ENCODE data around the gene TLR3. TPM values are rescaled to one million over a fixed set of nuclear protein-coding genes. Genes with fewer than 3 reads are reported as not detected.

Gene TLR3
- total and polyA plus RNA-seq, 2 of the 8 experiments (the other 6 are each of a cell fraction or from before 2014, with no cell fraction given), result 1.00 to 2.6 TPM

DNA sequence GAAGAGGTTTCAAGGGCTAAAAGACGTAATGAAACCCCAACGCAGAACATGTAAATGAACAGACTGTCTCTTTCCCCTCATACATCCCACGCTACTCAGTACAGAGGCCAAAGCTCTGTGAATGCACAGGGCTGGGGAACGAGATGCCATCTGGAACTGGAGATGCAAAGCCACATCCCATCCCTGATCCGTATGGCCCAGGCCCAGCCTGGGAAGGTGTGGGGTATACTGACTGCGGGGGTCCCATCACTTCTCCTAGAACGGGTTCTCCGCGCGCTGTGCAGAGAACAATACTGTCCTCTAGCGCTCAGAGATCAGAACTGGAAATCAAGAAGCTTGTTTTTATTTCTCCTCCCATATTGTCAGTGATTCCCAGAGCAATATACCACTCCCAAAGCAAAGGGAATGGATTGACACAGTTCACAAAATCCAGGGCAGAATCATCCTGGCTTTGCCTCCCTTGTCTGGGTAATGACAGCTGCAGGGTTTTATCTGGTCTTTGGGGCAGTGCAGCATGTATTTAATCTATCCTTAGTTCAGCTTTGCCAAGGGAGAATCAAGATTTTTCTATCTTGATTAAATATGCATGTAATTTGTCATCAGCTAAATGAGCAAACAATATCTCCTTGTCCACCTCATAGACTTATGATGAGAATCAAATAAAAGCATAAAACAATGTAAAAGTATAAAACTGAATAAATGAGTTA lies 47.3 kb upstream of the TLR3 start:
- Histone ChIP-seq H2BK12ac (ENCODE audit: low read depth, low read length) (no peak overlapping the region; the same call in 1 of the 2 replicates), H3K4me3 (ENCODE audit: extremely low read depth in 1 of 4, insufficient read depth in 2 of 4, low read depth in 3 of 4, low read length in 4 of 4) (no peak overlapping the region), H3K18ac (ENCODE audit: extremely low read depth, low read length) (no peak overlapping the region; the same call in 1 of the 2 replicates), H4K5ac (ENCODE audit: insufficient read length, low read depth, low read length) (no peak overlapping the region), H3K9me3 (ENCODE audit: insufficient read depth in 2 of 2, low read depth in 1 of 2, low read length in 1 of 2) (no peaks in the 10 kb centered on the region), H3K36me3 (ENCODE audit: control insufficient read depth in 2 of 4, insufficient read depth in 4 of 4, low read length in 3 of 4) (0 out of 8 replicates have a peak, but pooled peaks cover 0 to under 1% (median 0%) of the 10 kb centered on the region in 4 experiments), H3K79me1 (ENCODE audit: low read depth, low read length) (no peaks in the 10 kb centered on the region), H3K27ac (ENCODE audit: low read depth, low read length) (no peak overlapping the region), H4K8ac (ENCODE audit: extremely low read depth, insufficient read depth, low read length) (no peak overlapping the region), H2AK5ac (ENCODE audit: low read depth, low read length) (no peak overlapping the region), H3K4me2 (ENCODE audit: insufficient read depth in 1 of 2, low read depth in 2 of 2, low read length in 2 of 2) (no peak overlapping the region), H3K4me1 (replicated peaks in 1 of 4; ENCODE audit: control insufficient read depth in 3 of 4, insufficient read depth in 4 of 4, low read length in 3 of 4) (peaks cover 0 to 9% (median 3%) of the 10 kb centered on the region in 4 experiments; a peak in 4 of 7 replicates), H3K23me2 (ENCODE audit: low read depth, low read length) (no peaks in the 10 kb centered on the region; the same call in 1 of the 2 replicates), H3K56ac (replicated peaks; ENCODE audit: insufficient read length, low read depth, low read length) (no peak overlapping the region), H2BK120ac (replicated peaks; ENCODE audit: low read depth, low read length) (no peak overlapping the region), H4K91ac (replicated peaks; ENCODE audit: insufficient read length, low read length) (no peak overlapping the region), H3K14ac (ENCODE audit: insufficient read length) (no peak overlapping the region), H3K27me3 (replicated peaks in 1 of 4; ENCODE audit: control insufficient read depth in 3 of 4, extremely low read depth in 1 of 4, insufficient read depth in 3 of 4, low read length in 3 of 4) (peaks cover 0 to 2% (median 0%) of the 10 kb centered on the region in 4 experiments; a peak in 1 of 7 replicates), H2BK5ac (ENCODE audit: low read depth, low read length) (peak overlapping the region; percentile 9; the same call in 1 of the 2 replicates), H3K4ac (replicated peaks; ENCODE audit: insufficient read length, low read depth, low read length) (no peak overlapping the region), H3K23ac (ENCODE audit: insufficient read length) (no peak overlapping the region), H2BK15ac (ENCODE audit: low read length) (no peak overlapping the region), H2AFZ (ENCODE audit: low read length) (no peak overlapping the region), H3K79me2 (ENCODE audit: control insufficient read depth in 1 of 2, insufficient read depth in 2 of 2, low read length in 2 of 2) (no peaks in the 10 kb centered on the region), H3K9ac (replicated peaks in 1 of 4; ENCODE audit: extremely low read depth in 1 of 4, low read depth in 3 of 4, low read length in 3 of 4) (no peak overlapping the region), H2BK20ac (ENCODE audit: low read length) (peak overlapping the region; percentile 91; the same call in 1 of the 2 replicates), H4K20me1 (replicated peaks in 1 of 2; ENCODE audit: control insufficient read depth in 1 of 2, insufficient read depth in 2 of 2, low read length in 2 of 2) (no peaks in the 10 kb centered on the region)
- peak; percentile 55 for FAIRE-seq
- peak in 1 of 2 experiments; percentile 77 for DNase-seq (ENCODE audit: low read depth in 1 of 2, low spot score in 2 of 2)
- POLR2A ChIA-PET (ENCODE audit: partially characterized antibody), result interaction anchor here (0.8 to 1.3 kb wide), 3 partner anchors 182 to 383 kb away, joined by 3 to 4 read pairs (median 3); no protein-coding TSS in a partner anchor
- 36% methylated on average over 11 of the region's 11 CpGs; no CpG with 5 or more reads in 1 of the 2 experiments for WGBS, 2 experiments (ENCODE audit: extremely low coverage in 1 of 2, insufficient coverage in 1 of 2, insufficient read length in 1 of 2, insufficient replicate concordance in 2 of 2, low coverage in 1 of 2, low lambda C conversion rate in 2 of 2, missing lambda C conversion rate in 1 of 2)
- CTCF ChIA-PET (ENCODE audit: partially characterized antibody), result interaction anchor here (0.6 to 4.4 kb wide), 70 partner anchors 8 to 1263 kb away, joined by 3 to 45 read pairs (median 4); partner anchors contain the start of gene SORBS2
- no peak for TF ChIP-seq EP300 (IDR thresholded peaks at IDR 0.05; ENCODE audit: borderline replicate concordance in 1 of 2, low read depth in 2 of 2, low read length in 2 of 2)
- TF ChIP-seq JUND (IDR thresholded peaks at IDR 0.05; ENCODE audit: low read length), result peak; percentile 8; the same call in 1 of the 2 replicates
- TF ChIP-seq FOSL1 (IDR thresholded peaks at IDR 0.05; ENCODE audit: insufficient read depth, low read depth, low read length), result no peak
- no peak for TF ChIP-seq GABPA (IDR thresholded peaks at IDR 0.05; ENCODE audit: borderline replicate concordance, insufficient read depth, low read length)
- no peak for TF ChIP-seq RBBP5 (IDR thresholded peaks at IDR 0.05; ENCODE audit: borderline replicate concordance, low read depth, low read length)
- no peak for TF ChIP-seq POLR2AphosphoS5 (IDR thresholded peaks at IDR 0.05; ENCODE audit: low read depth, low read length)
- TF ChIP-seq, protein P1, sequence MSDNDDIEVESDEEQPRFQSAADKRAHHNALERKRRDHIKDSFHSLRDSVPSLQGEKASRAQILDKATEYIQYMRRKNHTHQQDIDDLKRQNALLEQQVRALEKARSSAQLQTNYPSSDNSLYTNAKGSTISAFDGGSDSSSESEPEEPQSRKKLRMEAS (IDR thresholded peaks at IDR 0.05), result no peak
- no peak for TF ChIP-seq PHF8 (conservative IDR thresholded peaks at IDR 0.05; ENCODE audit: low read depth, low read length)
- no peak for TF ChIP-seq SRF (IDR thresholded peaks at IDR 0.05; ENCODE audit: low read depth, low read length)
- no peak for TF ChIP-seq HDAC2 (IDR thresholded peaks at IDR 0.05; ENCODE audit: borderline replicate concordance in 1 of 2, low read depth in 2 of 2, low read length in 2 of 2)
- 0 out of 2 replicates have a peak, but pooled peaks have one; percentile 28 for TF ChIP-seq CHD2 (IDR thresholded peaks at IDR 0.05; ENCODE audit: low read length)
